Ascending aorta (tissue), 2 donors: ENCODE data around the gene NECAB2. TPM values are rescaled to one million over a fixed set of nuclear protein-coding genes. Genes with fewer than 3 reads are reported as not detected.

Experiments
- DNase-seq, 2 donors: peaks; one replicate each; pipeline ENCODE4 v3.0.0-alpha.2; 2019; ENCODE audit warnings: low spot score in 2 of 2
- H3K27ac ChIP-seq, 2 donors: fragments of 200-600 bp; sonication (generic); one replicate each; pipeline ENCODE4 v1.5.1; 2016 to 2017; ENCODE audit warnings: mild to moderate bottlenecking in 1 of 2
- H3K27me3 ChIP-seq: fragments of 200-600 bp; sonication (generic); one replicate; pipeline ENCODE4 v1.5.1; 2017
- H3K36me3 ChIP-seq, 2 donors: fragments of 200-600 bp; sonication (generic); one replicate each; pipeline ENCODE4 v1.5.1; 2016
- H3K4me1 ChIP-seq, 2 donors: fragments of 200-600 bp; sonication (generic); one replicate each; pipeline ENCODE4 v1.5.1; 2016 to 2017; ENCODE audit warnings: mild to moderate bottlenecking in 1 of 2
- H3K4me3 ChIP-seq, 2 donors: fragments of 200-600 bp; sonication (generic); one replicate each; pipeline ENCODE4 v1.5.1; 2016 to 2017; ENCODE audit warnings: mild to moderate bottlenecking in 1 of 2
- H3K9me3 ChIP-seq, 2 donors: fragments of 200-600 bp; sonication (generic); one replicate each; pipeline ENCODE4 v1.5.1; 2016
- intact Hi-C: fragments of 100-400 bp; cut with DNase I; formaldehyde crosslinking; loops from one replicate; pipeline ENCODE4 v1.15.1; 2023
- total RNA-seq: library from RNA; depleted of rRNA; stranded (reverse); fragments of >200 nt; gene quantifications from one replicate; pipeline ENCODE4 v1.1.0, GENCODE V29; 2016
- TF ChIP-seq, protein P1 (sequence below), 3 experiments: fragments of 200-600 bp in 2 of 3; fragments of 450-650 bp in 1 of 3; sonication (generic) in 2 of 3; IDR thresholded peaks; one replicate each; pipeline ENCODE4 v1.5.1; 2016 to 2019; ENCODE audit warnings: antibody characterized with exemption in 3 of 3, mild to moderate bottlenecking in 1 of 3, moderate library complexity in 1 of 3

The NECAB2 gene
- total RNA-seq, 1 donor from 2014 or later = not detected

- TF ChIP-seq, protein P1, sequence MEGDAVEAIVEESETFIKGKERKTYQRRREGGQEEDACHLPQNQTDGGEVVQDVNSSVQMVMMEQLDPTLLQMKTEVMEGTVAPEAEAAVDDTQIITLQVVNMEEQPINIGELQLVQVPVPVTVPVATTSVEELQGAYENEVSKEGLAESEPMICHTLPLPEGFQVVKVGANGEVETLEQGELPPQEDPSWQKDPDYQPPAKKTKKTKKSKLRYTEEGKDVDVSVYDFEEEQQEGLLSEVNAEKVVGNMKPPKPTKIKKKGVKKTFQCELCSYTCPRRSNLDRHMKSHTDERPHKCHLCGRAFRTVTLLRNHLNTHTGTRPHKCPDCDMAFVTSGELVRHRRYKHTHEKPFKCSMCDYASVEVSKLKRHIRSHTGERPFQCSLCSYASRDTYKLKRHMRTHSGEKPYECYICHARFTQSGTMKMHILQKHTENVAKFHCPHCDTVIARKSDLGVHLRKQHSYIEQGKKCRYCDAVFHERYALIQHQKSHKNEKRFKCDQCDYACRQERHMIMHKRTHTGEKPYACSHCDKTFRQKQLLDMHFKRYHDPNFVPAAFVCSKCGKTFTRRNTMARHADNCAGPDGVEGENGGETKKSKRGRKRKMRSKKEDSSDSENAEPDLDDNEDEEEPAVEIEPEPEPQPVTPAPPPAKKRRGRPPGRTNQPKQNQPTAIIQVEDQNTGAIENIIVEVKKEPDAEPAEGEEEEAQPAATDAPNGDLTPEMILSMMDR (IDR thresholded peaks at IDR 0.05) = no peak
- Histone ChIP-seq H3K27me3 (no peaks in the 10 kb centered on the region), H3K9me3 (peaks cover 0 to 15% of the 10 kb centered on the region in 2 donors), H3K36me3 (no peaks in the 10 kb centered on the region), H3K4me1 (no peaks in the 10 kb centered on the region), H3K27ac (no peak overlapping the region), H3K4me3 (no peak overlapping the region)
- DNase-seq = no peak
- intact Hi-C loops = no loop called here
Observed at GRCh38 chr16:84038469-84038868, 70.4 kb downstream of the NECAB2 start.

DNA sequence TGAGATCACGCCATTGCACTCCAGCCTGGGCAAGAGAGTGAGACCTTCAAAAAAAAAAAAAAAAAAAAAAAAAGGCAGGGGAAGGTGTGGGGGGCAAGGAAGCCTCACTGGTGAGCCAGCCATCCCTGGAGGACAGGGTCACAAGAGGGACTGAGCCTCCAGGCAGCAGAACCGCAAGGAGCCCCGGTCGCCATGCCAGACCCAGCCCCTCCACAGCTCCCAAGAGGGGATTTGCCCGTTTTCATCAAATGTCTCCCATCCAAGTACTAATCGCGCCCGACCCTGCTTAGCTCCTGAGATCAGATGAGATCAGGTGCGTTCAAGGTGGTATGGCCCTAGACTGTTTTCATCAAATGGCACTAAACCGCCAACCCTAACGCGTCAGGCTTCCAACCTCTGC, 71.7 kb downstream of the NECAB2 start:
- no peak for DNase-seq
- Histone ChIP-seq H3K9me3 (peaks cover 0 to 15% of the 10 kb centered on the region in 2 donors), H3K27ac (no peak overlapping the region), H3K27me3 (no peaks in the 10 kb centered on the region), H3K36me3 (no peaks in the 10 kb centered on the region), H3K4me3 (no peak overlapping the region), H3K4me1 (no peaks in the 10 kb centered on the region)
- intact Hi-C loops = no loop called here
- TF ChIP-seq, protein P1 (IDR thresholded peaks at IDR 0.05) = no peak

DNA sequence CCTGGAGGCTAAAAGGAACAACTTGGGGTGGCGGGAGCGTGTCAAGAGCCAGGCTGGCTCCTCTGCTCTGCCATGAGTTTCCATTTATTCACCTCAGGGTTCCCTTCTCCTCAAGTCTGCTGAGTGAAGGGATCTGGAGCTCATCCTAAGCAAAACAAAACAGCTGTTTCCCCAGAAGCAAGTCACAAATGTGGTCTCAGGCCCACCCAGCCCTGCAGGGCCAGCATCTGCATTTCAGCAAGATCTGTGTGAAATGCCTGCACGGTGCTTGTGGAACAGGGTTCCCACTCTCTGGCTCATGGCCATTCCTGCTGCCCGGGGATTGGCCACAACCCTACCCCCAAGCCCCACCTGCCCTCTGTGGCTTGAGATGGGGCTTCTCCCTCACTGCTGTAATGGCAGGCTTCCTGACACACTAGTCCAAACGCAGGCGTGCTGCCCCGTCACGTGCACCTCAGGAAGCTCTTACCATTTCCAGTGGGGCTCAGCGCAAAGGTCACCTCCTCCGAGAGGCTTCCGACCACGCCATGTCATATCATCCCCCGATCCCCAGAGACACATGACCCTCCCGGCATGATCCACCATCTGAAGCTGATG, 72.3 kb downstream of the NECAB2 start:
- no peak for DNase-seq
- TF ChIP-seq, protein P1 (IDR thresholded peaks at IDR 0.05) = no peak
- no peaks in the 10 kb centered on the region for H3K36me3 ChIP-seq
- no peak overlapping the region for H3K4me3 ChIP-seq
- no peaks in the 10 kb centered on the region for H3K4me1 ChIP-seq
- no peak overlapping the region for H3K27ac ChIP-seq
- peaks cover 0 to 10% of the 10 kb centered on the region in 2 donors for H3K9me3 ChIP-seq
- intact Hi-C loops = no loop called here
- no peaks in the 10 kb centered on the region for H3K27me3 ChIP-seq

DNA sequence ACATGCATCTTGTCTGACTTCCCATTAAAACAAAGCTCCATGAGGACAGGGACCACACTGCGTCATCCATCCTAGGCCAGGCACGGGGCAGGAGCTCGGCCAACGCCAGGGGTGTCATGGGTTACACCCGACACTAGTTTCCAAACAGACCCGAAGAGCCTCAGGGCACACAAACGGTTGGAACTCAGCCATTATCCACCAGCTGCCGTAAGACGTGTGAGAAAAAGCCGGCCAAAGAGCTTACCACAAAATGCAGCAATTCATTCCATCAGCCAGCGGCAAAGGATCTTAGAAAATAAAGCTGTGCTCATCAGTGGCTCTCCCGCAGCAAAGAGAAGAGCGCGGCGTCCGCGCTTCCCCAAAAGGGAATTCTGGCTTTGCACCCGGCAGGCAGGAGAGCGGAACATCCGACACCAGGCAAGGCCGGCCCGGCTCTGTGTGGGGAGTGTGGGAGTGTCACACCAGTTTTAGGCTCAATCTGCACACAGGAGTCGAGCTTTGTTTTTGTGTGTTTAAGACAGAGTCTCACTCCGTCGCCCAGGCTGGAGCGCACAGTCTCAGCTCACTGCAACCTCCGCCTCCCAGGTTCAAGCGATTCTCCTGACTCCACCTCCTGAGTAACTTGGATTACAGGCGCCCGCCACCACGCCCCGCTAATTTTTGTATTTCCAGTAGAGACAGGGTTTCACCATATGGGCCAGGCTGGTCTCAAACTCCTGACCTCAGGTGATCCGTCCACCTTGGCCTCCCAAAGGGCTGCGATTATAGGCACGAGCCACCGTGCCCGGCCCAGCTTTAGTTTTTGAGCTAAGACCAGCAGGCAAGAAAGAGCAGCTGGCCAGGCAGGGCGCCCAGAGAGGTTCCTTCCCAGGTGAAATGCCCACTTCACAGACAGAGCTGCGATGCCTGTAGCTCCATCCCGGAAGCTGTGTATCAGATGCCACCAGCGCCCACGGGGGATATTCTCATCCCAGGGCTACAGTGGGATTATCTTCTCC, 73.1 kb downstream of the NECAB2 start:
- TF ChIP-seq, protein P1 (IDR thresholded peaks at IDR 0.05) = no peak
- Histone ChIP-seq H3K4me1 (no peaks in the 10 kb centered on the region), H3K27ac (no peak overlapping the region), H3K9me3 (peaks cover 0 to 6% of the 10 kb centered on the region in 2 donors), H3K27me3 (no peaks in the 10 kb centered on the region), H3K4me3 (no peak overlapping the region), H3K36me3 (no peaks in the 10 kb centered on the region)
- intact Hi-C loops = no loop called here
- no peak for DNase-seq

- no peak overlapping the region for H3K4me3 ChIP-seq
- TF ChIP-seq, protein P1 (IDR thresholded peaks at IDR 0.05) = no peak
- no peaks in the 10 kb centered on the region for H3K4me1 ChIP-seq
- no peaks in the 10 kb centered on the region for H3K36me3 ChIP-seq
- intact Hi-C loops = no loop called here
- H3K27me3 ChIP-seq = no peaks in the 10 kb centered on the region
- H3K9me3 ChIP-seq = no peaks in the 10 kb centered on the region
- no peak for DNase-seq
- H3K27ac ChIP-seq = no peak overlapping the region
Observed at GRCh38 chr16:84041881-84042280, 73.8 kb downstream of the NECAB2 start.
